ENCODE data around the gene PITPNC1.
"Not testable (repeated sequence)": the region's sequence is repeated elsewhere in the genome, so short reads cannot be mapped to it uniquely, and the experiment has no call there.

Gene PITPNC1

DNA sequence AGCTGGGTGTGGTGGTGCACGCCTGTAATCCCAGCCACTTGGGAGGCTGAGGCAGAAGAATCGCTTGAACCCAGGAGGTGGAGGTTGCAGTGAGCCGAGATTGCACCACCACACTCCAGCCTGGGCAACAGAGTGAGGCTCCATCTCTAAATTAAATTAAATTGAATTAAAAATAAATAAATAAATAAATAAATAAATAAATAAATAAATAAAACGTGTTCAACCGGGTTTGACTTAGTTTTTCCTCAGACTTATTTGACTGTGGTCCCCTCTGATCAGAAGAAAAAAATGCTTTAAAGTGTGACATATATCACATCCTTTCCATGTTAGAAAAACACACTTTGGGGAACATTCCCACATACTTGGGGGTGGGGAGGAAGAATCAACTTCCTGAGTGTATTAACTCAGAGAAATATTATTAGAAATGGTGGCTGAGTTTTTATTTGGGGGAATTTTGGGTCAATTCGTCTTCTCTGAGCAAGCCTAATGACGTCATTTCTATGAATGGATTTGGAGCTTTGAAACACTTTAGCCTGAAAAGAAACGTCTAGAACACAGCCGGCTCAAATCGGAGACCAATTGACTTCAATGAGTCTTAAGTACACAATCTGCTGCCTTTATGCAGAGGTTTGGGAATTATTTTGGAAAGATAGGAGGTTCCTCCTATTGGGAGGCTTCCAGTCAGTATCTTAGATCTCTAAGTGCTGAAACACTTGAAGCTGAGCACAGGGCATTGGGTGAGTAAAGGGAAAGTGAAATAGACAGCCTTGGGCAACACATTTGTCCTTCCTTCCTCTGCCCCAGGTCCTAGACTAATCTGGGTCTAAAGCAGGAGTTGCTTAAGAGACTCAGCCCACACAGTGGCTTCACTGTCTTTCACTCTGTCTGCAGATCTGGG lies 132.6 kb downstream of the PITPNC1 start:
- H3K4me3 ChIP-seq (replicated peaks; ENCODE audit: low read depth, low read length) = peak overlapping the region; percentile 36
- DNase-seq (ENCODE audit: low read depth) = peak; percentile 84
- TF ChIP-seq, protein P1, sequence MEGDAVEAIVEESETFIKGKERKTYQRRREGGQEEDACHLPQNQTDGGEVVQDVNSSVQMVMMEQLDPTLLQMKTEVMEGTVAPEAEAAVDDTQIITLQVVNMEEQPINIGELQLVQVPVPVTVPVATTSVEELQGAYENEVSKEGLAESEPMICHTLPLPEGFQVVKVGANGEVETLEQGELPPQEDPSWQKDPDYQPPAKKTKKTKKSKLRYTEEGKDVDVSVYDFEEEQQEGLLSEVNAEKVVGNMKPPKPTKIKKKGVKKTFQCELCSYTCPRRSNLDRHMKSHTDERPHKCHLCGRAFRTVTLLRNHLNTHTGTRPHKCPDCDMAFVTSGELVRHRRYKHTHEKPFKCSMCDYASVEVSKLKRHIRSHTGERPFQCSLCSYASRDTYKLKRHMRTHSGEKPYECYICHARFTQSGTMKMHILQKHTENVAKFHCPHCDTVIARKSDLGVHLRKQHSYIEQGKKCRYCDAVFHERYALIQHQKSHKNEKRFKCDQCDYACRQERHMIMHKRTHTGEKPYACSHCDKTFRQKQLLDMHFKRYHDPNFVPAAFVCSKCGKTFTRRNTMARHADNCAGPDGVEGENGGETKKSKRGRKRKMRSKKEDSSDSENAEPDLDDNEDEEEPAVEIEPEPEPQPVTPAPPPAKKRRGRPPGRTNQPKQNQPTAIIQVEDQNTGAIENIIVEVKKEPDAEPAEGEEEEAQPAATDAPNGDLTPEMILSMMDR (IDR thresholded peaks at IDR 0.05; ENCODE audit: low read length, missing control alignments) = no peak

DNA sequence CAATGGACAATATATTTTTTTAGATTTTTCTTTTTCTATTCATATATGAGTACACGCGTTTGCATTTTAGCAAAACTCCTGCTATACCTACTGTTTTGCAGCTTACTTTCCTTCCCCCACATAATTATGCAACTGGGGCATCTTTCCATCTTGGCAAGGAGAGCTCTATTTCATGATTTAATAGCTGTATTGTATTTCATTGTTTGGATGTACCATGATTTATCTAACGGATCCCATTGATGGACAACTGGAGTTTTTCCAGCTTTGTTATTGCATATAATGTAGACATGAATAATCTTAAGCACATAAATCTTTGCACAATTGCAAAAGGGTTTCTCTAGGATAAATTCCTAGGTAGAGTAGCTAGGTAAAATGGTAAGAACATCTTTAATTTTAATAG lies 133.9 kb downstream of the PITPNC1 start:
- peak; percentile 42 for DNase-seq (ENCODE audit: low read depth)
- TF ChIP-seq, protein P1 (IDR thresholded peaks at IDR 0.05; ENCODE audit: low read length, missing control alignments) = no peak

DNA sequence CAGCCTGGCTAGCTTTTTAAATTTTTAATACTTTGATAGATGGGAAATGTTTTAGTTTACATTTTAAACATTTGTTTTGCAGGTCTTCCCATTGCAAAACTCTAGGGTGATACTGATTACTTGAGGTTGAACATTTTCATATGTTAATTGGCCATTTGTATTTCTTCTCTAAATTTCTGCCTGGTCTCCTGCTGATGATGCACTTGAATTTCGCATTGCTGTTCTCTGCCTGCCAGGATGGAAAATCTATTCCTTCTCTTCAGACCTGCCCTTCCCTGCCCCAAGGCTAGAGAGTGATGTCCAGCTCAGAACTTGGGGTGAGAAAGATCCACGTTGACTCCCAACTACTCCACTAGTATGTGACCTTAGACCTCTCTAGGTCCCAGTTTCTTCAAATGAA lies 134.7 kb downstream of the PITPNC1 start:
- TF ChIP-seq, protein P1 (IDR thresholded peaks at IDR 0.05; ENCODE audit: low read length, missing control alignments) = no peak
- H3K4me3 ChIP-seq (replicated peaks; ENCODE audit: low read depth, low read length) = no peak overlapping the region
- DNase-seq (ENCODE audit: low read depth) = no peak

More for the DNA sequence above, 133.9 kb downstream of the PITPNC1 start:
- no peak overlapping the region for H3K4me3 ChIP-seq (replicated peaks; ENCODE audit: low read depth, low read length)

DNA sequence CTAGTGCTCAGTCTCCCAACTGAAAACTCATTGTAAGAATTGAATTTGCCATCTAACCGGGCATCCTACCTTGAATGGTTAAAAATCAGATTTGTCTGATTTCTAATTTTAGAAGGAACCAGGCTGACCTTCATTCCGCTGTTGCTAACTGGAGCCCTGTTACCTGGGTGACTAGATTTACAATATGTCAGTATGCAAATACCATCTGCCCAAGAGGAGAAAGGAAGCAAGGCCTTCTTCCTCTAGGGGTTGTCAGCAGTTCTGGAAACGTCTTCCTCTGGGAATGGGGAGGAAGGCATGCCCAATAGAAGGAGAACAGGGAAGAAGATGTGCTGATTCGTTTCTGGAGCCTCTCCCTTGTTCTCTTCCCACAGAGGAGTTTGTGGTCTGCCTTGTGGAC lies 137.9 kb downstream of the PITPNC1 start:
- no peak overlapping the region for H3K4me3 ChIP-seq (replicated peaks; ENCODE audit: low read depth, low read length)
- no peak for DNase-seq (ENCODE audit: low read depth)

DNA sequence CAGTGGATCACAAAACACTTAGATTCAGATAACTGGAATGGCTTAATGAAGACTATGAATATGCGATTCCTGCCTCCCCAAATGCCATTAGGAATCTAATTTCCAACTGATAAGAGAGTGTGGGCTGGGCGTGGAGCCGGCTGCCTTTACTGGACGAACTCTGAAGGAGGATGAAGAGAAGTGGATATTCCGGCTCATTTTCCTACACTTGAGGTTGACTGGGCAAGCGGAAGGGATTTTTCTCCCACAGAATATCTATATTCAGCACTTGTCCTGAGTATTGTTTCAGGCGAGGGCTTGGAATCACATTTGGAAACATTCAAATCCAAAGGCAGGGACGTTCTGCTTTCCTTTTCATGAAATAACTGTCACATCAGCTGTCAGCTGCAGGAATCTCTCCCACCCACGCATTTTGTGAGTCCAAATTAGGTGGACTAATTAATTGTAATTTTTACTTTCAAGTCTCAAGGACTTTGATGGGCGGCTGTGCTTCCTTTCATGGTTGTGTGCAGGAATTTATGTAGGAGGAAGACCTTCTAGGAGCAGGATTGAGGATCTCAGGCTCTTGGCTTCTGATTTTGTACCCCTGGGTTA lies 138.5 kb downstream of the PITPNC1 start:
- H3K4me3 ChIP-seq (replicated peaks; ENCODE audit: low read depth, low read length) = no peak overlapping the region
- TF ChIP-seq, protein P1 (IDR thresholded peaks at IDR 0.05; ENCODE audit: low read length, missing control alignments) = no peak
- DNase-seq (ENCODE audit: low read depth) = no peak

More for the DNA sequence above, 137.9 kb downstream of the PITPNC1 start:
- TF ChIP-seq, protein P1 (IDR thresholded peaks at IDR 0.05; ENCODE audit: low read length, missing control alignments) = no peak

DNA sequence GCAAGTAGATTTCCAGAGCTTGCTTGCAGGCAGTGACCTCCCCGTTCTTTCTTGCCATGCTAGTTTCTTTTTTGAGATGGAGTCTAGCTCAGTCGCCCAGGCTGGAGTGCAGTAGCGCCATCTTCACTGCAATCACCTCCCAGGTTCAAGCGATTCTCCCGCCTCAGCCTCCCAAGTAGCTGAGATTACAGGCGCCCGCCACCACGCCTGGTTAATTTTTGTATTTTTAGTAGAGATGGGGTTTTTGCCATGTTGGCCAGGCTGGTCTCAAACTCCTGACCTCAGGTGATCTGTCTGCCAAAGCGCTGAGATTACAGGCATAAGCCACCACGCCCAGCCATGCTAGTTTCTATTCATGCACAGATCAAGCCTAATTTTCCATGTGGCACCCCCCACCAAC lies 139.5 kb downstream of the PITPNC1 start:
- not testable (repeated sequence) for H3K4me3 ChIP-seq (replicated peaks; ENCODE audit: low read depth, low read length); DNase-seq (ENCODE audit: low read depth)

DNA sequence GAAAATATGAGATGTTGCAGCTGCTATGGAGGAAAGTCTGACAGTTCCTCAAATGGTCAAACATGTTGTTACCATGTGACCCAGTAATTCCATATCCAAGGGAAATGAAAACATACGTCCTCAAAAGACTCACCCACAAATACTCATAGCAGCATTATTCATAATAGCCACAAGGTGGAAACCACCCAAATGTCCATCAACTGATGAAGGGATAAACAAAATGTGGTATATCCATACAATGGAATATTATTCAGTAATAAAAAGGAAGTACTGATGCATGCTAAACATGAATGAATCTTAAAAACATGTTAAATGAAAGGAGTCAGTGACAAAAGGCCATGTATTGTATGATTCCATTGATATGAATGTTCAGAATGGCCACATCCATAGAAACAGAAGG lies 140.2 kb downstream of the PITPNC1 start:
- DNase-seq (ENCODE audit: low read depth) = no peak
- no peak overlapping the region for H3K4me3 ChIP-seq (replicated peaks; ENCODE audit: low read depth, low read length)
- TF ChIP-seq, protein P1 (IDR thresholded peaks at IDR 0.05; ENCODE audit: low read length, missing control alignments) = no peak
